GM12873 (cell line): ENCODE results near the gene LACTB.

ENCODE experiments used
- TF ChIP-seq, protein P1 (sequence below): IDR thresholded peaks from 2 replicates; pipeline ENCODE4 v1.5.1; 2012; ENCODE audit warnings: low read depth, mild to moderate bottlenecking, moderate library complexity, low read length, control low read depth; ENCODE audit not compliant: insufficient read depth; ENCODE audit errors: missing control alignments

Gene LACTB

GRCh38 chr15:63185206-63185605 lies 63.5 kb downstream of the LACTB start:
- TF ChIP-seq, protein P1, sequence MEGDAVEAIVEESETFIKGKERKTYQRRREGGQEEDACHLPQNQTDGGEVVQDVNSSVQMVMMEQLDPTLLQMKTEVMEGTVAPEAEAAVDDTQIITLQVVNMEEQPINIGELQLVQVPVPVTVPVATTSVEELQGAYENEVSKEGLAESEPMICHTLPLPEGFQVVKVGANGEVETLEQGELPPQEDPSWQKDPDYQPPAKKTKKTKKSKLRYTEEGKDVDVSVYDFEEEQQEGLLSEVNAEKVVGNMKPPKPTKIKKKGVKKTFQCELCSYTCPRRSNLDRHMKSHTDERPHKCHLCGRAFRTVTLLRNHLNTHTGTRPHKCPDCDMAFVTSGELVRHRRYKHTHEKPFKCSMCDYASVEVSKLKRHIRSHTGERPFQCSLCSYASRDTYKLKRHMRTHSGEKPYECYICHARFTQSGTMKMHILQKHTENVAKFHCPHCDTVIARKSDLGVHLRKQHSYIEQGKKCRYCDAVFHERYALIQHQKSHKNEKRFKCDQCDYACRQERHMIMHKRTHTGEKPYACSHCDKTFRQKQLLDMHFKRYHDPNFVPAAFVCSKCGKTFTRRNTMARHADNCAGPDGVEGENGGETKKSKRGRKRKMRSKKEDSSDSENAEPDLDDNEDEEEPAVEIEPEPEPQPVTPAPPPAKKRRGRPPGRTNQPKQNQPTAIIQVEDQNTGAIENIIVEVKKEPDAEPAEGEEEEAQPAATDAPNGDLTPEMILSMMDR, result no peak

DNA sequence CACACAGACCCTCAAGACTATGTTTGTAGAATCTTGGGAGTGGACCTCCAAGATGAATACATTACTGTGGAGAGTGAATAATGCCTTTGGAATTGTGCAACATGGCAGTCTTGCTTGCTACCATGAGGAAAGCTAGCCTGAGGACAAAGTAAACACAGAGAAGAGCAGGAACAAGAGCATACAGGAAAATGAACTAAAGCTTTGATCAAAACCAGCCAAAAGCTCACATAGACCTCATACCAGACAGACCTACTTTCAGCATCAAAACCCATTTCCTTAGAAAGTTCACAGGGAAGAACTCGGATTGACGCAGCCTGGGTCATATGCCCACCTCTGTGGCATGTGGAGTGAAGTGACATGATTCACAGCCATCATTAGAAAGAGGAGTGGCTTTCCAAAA lies 64.4 kb downstream of the LACTB start:
- TF ChIP-seq, protein P1, result no peak

GRCh38 chr15:63187589-63188226 lies 66.0 kb downstream of the LACTB start:
- TF ChIP-seq, protein P1, result no peak

DNA sequence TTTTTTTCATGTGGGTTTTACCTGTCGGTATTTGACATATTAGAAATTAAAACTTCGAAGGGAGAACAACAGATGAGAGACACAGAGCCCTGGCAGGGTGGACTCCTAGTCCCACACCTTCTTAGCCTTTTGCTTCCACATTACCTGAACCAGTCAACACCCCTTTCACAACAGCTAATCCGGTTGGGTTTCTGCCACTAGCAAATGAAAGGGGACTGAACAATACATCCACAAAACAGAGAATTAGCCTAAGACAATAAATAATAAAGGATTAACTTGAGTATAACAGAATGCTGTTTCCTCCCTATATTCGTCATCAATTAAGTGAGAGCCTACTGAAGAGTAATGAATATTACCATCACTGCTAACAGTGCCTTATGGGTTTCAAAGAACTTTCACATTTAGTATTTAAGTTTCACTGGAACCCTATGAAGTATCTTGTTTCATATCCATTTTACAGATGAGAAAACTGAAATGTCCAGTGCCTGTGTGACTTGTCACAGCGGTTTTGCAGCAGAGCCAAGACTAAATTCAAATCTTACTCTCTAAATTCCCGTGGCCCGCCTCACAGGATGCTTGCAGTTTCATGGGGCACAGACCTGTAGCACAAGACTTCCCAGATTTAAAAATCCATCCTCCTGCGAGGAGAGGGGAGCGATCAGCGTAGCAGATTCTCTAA lies 66.7 kb downstream of the LACTB start:
- TF ChIP-seq, protein P1, result no peak

DNA sequence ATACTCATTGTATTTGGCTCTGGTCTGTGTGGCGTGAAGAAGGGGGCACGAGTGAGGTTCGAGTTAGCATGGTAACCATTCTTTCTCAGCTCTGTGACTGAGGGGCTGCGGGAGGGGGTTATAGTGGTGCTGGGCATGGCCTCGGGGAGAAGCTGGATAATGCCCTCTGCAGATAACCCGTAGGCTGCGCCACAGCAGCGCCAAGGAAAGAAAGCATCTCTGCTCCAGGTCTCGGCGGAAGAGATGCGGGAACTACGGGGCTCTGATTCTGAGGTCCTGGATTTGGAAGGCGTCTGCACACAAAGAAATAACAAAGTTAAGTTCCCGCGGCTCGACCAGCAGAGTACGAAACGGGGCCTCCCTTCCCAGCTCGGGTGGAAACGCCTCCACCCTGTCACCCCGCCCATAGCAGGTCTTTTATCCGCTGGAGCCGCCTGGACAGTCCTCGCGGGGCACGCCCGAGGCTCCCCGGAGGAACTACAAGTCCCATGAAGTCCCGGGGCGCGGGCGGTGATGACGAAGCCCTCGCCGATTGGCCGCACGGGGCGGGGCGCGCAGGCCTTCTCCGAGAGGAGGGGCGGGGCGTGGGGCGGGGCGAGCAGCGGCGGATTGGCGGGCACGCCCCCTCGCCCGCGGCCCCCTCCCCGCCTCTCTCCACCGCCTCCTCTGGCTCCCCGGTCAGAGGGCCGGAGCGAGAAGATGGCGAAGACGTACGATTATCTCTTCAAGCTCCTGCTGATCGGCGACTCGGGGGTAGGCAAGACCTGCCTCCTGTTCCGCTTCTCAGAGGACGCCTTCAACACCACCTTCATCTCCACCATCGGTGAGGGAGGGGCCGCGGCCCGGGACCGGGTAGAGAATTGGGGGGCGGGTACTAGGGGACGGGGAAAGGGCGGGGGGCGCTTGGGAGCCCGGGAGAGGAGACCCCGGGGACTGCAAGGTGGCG lies 67.5 kb downstream of the LACTB start, which contains the start of gene RAB8B:
Gene RAB8B (plus strand): TSS at position 681 of the 946 bp plus-strand sequence. CDS start 19 bp downstream, at position 700.
- TF ChIP-seq, protein P1, result no peak

DNA sequence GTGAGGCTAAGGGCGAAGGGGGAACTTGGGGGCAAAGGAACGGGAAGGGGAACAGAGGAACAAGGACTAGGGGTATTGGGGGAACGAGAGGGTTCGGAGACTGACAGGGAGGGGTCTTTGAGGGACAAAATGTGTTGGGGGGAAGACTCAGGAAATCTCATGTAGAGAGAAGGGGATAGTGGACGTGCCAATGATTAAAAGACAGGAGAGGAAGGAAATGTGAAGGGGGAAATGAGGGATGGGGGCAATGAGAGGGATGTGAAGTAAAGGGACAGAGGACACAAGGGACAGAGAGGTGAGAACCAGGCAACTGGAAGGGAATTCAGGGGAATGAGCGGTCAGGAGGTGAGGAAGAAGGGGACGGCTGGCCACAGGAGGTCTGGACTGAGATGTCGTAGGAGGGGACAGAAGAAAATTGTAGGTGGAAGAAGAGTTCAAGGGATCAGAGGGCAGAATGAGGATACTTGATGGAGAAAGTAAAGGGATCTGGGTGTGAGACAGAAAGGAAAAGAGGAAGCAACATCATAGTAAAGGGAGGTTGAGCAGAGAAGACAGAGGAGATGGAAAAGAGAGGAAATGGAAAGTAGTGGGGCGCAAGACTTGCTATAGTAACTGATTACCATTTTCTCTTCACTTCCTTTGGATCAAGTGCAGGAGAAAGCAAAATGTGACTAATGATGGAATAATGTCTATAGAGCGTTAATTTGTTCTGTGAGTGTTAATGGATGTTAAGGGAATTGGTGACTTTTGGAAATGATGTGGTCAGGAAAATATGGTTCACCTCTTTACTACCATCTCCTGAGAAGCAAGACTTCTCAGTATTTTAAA lies 68.5 kb downstream of the LACTB start:
- TF ChIP-seq, protein P1, result no peak
